Astrocyte (in vitro differentiated cells and primary cell): ENCODE data around the gene EBF4. TPM values are rescaled to one million over a fixed set of nuclear protein-coding genes. Genes with fewer than 3 reads are reported as not detected.

ENCODE experiments used
- DNase-seq: peaks from one replicate; pipeline ENCODE4 v3.0.0-alpha.2; 2010; ENCODE audit warnings: low read depth
- FAIRE-seq: peaks from 2 replicates; lab custom pipeline; 2011; peaks lifted over from hg19 to GRCh38; lab: Jason Lieb, UNC
- H2AFZ ChIP-seq: 2 replicates; pipeline ENCODE4 v1.6.0; 2012; ENCODE audit warnings: low read depth, low read length, inconsistent platforms
- H3K27ac ChIP-seq: 2 replicates; pipeline ENCODE4 v1.5.1; 2011; ENCODE audit warnings: low read depth, low read length, inconsistent platforms
- H3K27me3 ChIP-seq: 2 replicates; pipeline ENCODE4 v1.6.0; 2011; ENCODE audit warnings: low read length, inconsistent platforms; ENCODE audit not compliant: insufficient read depth
- H3K36me3 ChIP-seq: 2 replicates; pipeline ENCODE4 v1.5.1; 2011; ENCODE audit warnings: low read length, inconsistent platforms; ENCODE audit not compliant: insufficient read depth
- H3K4me1 ChIP-seq: 2 replicates; pipeline ENCODE4 v1.5.1; 2011; ENCODE audit warnings: low read length, inconsistent platforms; ENCODE audit not compliant: insufficient read depth
- H3K4me2 ChIP-seq: 2 replicates; pipeline ENCODE4 v1.6.0; 2012; ENCODE audit warnings: low read length, inconsistent platforms
- H3K4me3 ChIP-seq: 2 replicates; pipeline ENCODE4 v1.5.1; 2011; ENCODE audit warnings: low read depth, mild to moderate bottlenecking, low read length, inconsistent platforms; ENCODE audit not compliant: insufficient read depth
- H3K79me2 ChIP-seq: 2 replicates; pipeline ENCODE4 v1.6.0; 2012; ENCODE audit warnings: mild to moderate bottlenecking, low read length, inconsistent platforms; ENCODE audit not compliant: insufficient read depth
- H3K9ac ChIP-seq: 2 replicates; pipeline ENCODE4 v1.6.0; 2012; ENCODE audit warnings: mild to moderate bottlenecking, low read length, inconsistent platforms
- H3K9me3 ChIP-seq: 2 replicates; pipeline ENCODE4 v1.5.1; 2012; ENCODE audit warnings: low read depth, mild to moderate bottlenecking, low read length, inconsistent platforms; ENCODE audit not compliant: insufficient read depth
- H4K20me1 ChIP-seq: 2 replicates; pipeline ENCODE4 v1.6.0; 2012; ENCODE audit warnings: low read length, inconsistent platforms; ENCODE audit not compliant: insufficient read depth
- H3K27ac Mint-ChIP-seq: one replicate; pipeline ENCODE4 v1.8.0; 2021; ENCODE audit warnings: mild to moderate bottlenecking, mixed read lengths; ENCODE audit not compliant: unreplicated experiment
- H3K27me3 Mint-ChIP-seq: one replicate; pipeline ENCODE4 v1.8.0; 2021; ENCODE audit warnings: low read depth, mixed read lengths; ENCODE audit not compliant: unreplicated experiment
- H3K36me3 Mint-ChIP-seq: one replicate; pipeline ENCODE4 v1.8.0; 2021; ENCODE audit warnings: low read depth, mixed read lengths; ENCODE audit not compliant: unreplicated experiment
- H3K4me1 Mint-ChIP-seq: one replicate; pipeline ENCODE4 v1.8.0; 2021; ENCODE audit warnings: low read depth, mixed read lengths; ENCODE audit not compliant: unreplicated experiment
- H3K4me3 Mint-ChIP-seq: one replicate; pipeline ENCODE4 v1.8.0; 2021; ENCODE audit warnings: mild to moderate bottlenecking, moderate library complexity, mixed read lengths; ENCODE audit not compliant: unreplicated experiment
- H3K9me3 Mint-ChIP-seq: one replicate; pipeline ENCODE4 v1.8.0; 2021; ENCODE audit warnings: mild to moderate bottlenecking, mixed read lengths; ENCODE audit not compliant: unreplicated experiment
- EZH2 ChIP-seq: IDR thresholded peaks from 2 replicates; pipeline ENCODE4 v1.6.1; 2012; ENCODE audit warnings: mild to moderate bottlenecking, low read length, inconsistent platforms; ENCODE audit not compliant: insufficient read depth
- total RNA-seq: library from RNA; stranded (reverse); gene quantifications from 2 replicates; pipeline ENCODE4 v1.2.1, GENCODE V29; 2021
- TF ChIP-seq, protein P1 (sequence below): IDR thresholded peaks from 2 replicates; pipeline ENCODE4 v1.5.1; 2011; ENCODE audit warnings: low read depth, mild to moderate bottlenecking, inconsistent platforms, low read length, moderate library complexity; ENCODE audit not compliant: insufficient read depth

Gene EBF4
- total RNA-seq, 1 donor from 2014 or later = 2.3 TPM

DNA sequence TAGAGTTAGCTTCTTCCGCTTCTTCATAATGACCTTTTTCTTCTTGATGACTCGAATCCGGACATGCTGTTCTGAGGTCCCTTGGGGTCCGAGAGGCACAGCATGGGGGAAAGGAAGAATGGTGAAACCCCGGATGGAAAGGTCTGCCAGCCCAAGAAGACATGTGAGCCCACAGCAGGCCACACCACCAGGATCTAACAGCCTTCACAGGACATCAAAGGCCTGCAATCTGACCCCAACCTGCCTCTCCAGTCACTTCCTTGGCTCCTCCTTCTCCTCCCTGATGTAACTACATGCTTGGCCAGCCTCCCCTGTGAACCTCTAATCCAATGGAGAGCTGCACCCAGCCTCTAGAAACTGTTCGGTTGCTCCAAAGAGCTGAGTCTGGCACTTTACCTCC lies 106.2 kb downstream of the EBF4 start:
- H3K36me3 Mint-ChIP-seq = peaks cover 3% of the 10 kb centered on the region
- TF ChIP-seq EZH2 = no peak
- TF ChIP-seq, protein P1, sequence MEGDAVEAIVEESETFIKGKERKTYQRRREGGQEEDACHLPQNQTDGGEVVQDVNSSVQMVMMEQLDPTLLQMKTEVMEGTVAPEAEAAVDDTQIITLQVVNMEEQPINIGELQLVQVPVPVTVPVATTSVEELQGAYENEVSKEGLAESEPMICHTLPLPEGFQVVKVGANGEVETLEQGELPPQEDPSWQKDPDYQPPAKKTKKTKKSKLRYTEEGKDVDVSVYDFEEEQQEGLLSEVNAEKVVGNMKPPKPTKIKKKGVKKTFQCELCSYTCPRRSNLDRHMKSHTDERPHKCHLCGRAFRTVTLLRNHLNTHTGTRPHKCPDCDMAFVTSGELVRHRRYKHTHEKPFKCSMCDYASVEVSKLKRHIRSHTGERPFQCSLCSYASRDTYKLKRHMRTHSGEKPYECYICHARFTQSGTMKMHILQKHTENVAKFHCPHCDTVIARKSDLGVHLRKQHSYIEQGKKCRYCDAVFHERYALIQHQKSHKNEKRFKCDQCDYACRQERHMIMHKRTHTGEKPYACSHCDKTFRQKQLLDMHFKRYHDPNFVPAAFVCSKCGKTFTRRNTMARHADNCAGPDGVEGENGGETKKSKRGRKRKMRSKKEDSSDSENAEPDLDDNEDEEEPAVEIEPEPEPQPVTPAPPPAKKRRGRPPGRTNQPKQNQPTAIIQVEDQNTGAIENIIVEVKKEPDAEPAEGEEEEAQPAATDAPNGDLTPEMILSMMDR = no peak
- Histone ChIP-seq H3K27ac (no peak overlapping the region), H3K4me2 (peak overlapping the region; percentile 94), H3K4me3 (no peak overlapping the region), H3K4me1 (peaks cover 8% of the 10 kb centered on the region), H3K79me2 (no peaks in the 10 kb centered on the region), H3K9me3 (peaks cover 10% of the 10 kb centered on the region), H3K27me3 (peaks cover 31% of the 10 kb centered on the region), H3K9ac (no peak overlapping the region), H4K20me1 (no peaks in the 10 kb centered on the region), H2AFZ (no peak overlapping the region), H3K36me3 (no peaks in the 10 kb centered on the region)
- peak overlapping the region; percentile 71 for H3K4me3 Mint-ChIP-seq
- H3K4me1 Mint-ChIP-seq = peaks cover 3% of the 10 kb centered on the region
- peaks cover 46% of the 10 kb centered on the region for H3K27me3 Mint-ChIP-seq
- no peak overlapping the region for H3K27ac Mint-ChIP-seq
- H3K9me3 Mint-ChIP-seq = peaks cover 19% of the 10 kb centered on the region
- DNase-seq (no peak), FAIRE-seq (no peak)

GRCh38 chr20:2799271-2799670 lies 106.7 kb downstream of the EBF4 start:
- TF ChIP-seq, protein P1 = no peak
- no peak for TF ChIP-seq EZH2
- Mint-ChIP-seq H3K4me1 (peaks cover 3% of the 10 kb centered on the region), H3K9me3 (peaks cover 20% of the 10 kb centered on the region), H3K27ac (no peak overlapping the region), H3K4me3 (peak overlapping the region; percentile 82), H3K36me3 (peaks cover 3% of the 10 kb centered on the region), H3K27me3 (peaks cover 48% of the 10 kb centered on the region)
- H3K27ac ChIP-seq = no peak overlapping the region
- H3K9ac ChIP-seq = peak overlapping the region; percentile 46
- H3K4me1 ChIP-seq = peaks cover 8% of the 10 kb centered on the region
- peak overlapping the region; percentile 94 for H3K4me2 ChIP-seq
- H3K27me3 ChIP-seq = peaks cover 36% of the 10 kb centered on the region
- H3K79me2 ChIP-seq = no peaks in the 10 kb centered on the region
- H3K9me3 ChIP-seq = peaks cover 11% of the 10 kb centered on the region
- no peaks in the 10 kb centered on the region for H4K20me1 ChIP-seq
- peak overlapping the region; percentile 78 for H2AFZ ChIP-seq
- H3K36me3 ChIP-seq = no peaks in the 10 kb centered on the region
- FAIRE-seq = no peak
- DNase-seq = no peak
- peak overlapping the region; percentile 62 for H3K4me3 ChIP-seq

- Mint-ChIP-seq H3K9me3 (peaks cover 20% of the 10 kb centered on the region), H3K27ac (no peak overlapping the region), H3K4me3 (peak overlapping the region; percentile 82), H3K4me1 (peaks cover 3% of the 10 kb centered on the region), H3K27me3 (peaks cover 48% of the 10 kb centered on the region), H3K36me3 (peaks cover 3% of the 10 kb centered on the region)
- Histone ChIP-seq H3K4me1 (peaks cover 8% of the 10 kb centered on the region), H3K79me2 (no peaks in the 10 kb centered on the region), H3K36me3 (no peaks in the 10 kb centered on the region), H2AFZ (peak overlapping the region; percentile 78), H3K27ac (no peak overlapping the region), H4K20me1 (no peaks in the 10 kb centered on the region), H3K9me3 (peaks cover 11% of the 10 kb centered on the region), H3K4me2 (peak overlapping the region; percentile 94), H3K4me3 (peak overlapping the region; percentile 62), H3K9ac (peak overlapping the region; percentile 46), H3K27me3 (peaks cover 40% of the 10 kb centered on the region)
- FAIRE-seq = no peak
- peak; percentile 85 for TF ChIP-seq EZH2
- TF ChIP-seq, protein P1 = no peak
- DNase-seq = no peak
Measured at GRCh38 chr20:2799688-2800520, 107.3 kb downstream of the EBF4 start.
